Measurements from ENCODE around the gene SYT14. TPM values are rescaled to one million over a fixed set of nuclear protein-coding genes. Genes with fewer than 3 reads are reported as not detected.
"Not testable (repeated sequence)": the region's sequence is repeated elsewhere in the genome, so short reads cannot be mapped to it uniquely, and the experiment has no call there.

The SYT14 gene
- total and polyA plus RNA-seq, 7 donors, result under 0.01 to 0.71 (median 0.22) TPM; not detected in 1

DNA sequence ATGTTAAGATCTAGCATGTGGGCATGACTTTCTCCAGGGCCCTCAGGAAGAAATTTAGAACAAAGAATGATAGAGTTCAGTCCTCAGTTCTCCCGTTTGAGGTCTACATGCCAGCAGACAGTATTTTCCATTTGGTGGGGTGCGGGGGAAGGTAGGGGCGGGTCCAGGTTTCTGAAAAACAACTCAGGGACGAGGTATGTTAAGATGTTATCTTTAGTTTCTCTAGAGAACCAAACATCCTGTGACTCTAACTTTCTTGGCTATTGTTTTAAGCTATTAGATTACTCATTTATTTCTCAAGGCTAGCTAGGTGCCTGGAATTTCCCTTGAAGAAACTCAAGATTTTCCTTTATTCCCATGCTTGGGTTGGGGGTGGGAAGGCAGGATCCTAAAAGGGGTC is 42.3 kb upstream of the SYT14 start:
- Histone ChIP-seq H3K9me3 (no peaks in the 10 kb centered on the region), H3K27ac (no peak overlapping the region), H3K27me3 (no peaks in the 10 kb centered on the region), H3K4me1 (no peaks in the 10 kb centered on the region), H3K36me3 (no peaks in the 10 kb centered on the region), H3K4me3 (no peak overlapping the region)
- intact Hi-C loops (cut with DNase I), result no loop called here
- TF ChIP-seq, protein P1, sequence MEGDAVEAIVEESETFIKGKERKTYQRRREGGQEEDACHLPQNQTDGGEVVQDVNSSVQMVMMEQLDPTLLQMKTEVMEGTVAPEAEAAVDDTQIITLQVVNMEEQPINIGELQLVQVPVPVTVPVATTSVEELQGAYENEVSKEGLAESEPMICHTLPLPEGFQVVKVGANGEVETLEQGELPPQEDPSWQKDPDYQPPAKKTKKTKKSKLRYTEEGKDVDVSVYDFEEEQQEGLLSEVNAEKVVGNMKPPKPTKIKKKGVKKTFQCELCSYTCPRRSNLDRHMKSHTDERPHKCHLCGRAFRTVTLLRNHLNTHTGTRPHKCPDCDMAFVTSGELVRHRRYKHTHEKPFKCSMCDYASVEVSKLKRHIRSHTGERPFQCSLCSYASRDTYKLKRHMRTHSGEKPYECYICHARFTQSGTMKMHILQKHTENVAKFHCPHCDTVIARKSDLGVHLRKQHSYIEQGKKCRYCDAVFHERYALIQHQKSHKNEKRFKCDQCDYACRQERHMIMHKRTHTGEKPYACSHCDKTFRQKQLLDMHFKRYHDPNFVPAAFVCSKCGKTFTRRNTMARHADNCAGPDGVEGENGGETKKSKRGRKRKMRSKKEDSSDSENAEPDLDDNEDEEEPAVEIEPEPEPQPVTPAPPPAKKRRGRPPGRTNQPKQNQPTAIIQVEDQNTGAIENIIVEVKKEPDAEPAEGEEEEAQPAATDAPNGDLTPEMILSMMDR (IDR thresholded peaks at IDR 0.05), result no peak
- no peak for TF ChIP-seq EP300 (IDR thresholded peaks at IDR 0.05)
- TF ChIP-seq POLR2A (IDR thresholded peaks at IDR 0.05), result no peak
- no peak for TF ChIP-seq POLR2AphosphoS5 (IDR thresholded peaks at IDR 0.05)
- WGBS, 2 donors, result 49 to 54% methylated on average over 4 of the region's 4 CpGs
- no peak for DNase-seq

DNA sequence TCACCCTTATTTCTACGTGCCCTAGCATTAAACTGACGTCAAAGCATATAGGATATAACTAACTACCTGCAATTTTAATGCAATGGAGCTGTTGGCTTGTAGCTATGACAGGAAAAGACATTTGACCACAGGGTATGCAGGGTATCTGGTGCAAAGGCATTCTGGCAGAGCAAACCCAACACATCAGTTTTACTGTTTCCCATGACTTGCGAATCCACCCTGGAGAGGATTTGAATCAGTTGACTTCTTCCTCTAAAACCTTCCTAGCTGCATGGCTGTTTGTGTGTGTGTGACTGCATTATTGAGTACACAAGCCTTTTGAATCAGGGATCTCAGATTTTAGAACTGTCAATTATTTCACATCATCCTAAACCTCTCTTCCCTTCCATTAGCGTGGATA is 41.7 kb upstream of the SYT14 start:
- no peaks in the 10 kb centered on the region for H3K4me1 ChIP-seq
- H3K36me3 ChIP-seq, result no peaks in the 10 kb centered on the region
- WGBS, 2 donors, result 82 to 88% methylated on average over 4 of the region's 4 CpGs
- DNase-seq, result no peak
- H3K27ac ChIP-seq, result no peak overlapping the region
- H3K9me3 ChIP-seq, result no peaks in the 10 kb centered on the region
- TF ChIP-seq POLR2A (IDR thresholded peaks at IDR 0.05), result no peak
- no peak for TF ChIP-seq POLR2AphosphoS5 (IDR thresholded peaks at IDR 0.05)
- TF ChIP-seq, protein P1 (IDR thresholded peaks at IDR 0.05), result no peak
- TF ChIP-seq EP300 (IDR thresholded peaks at IDR 0.05), result no peak
- H3K4me3 ChIP-seq, result no peak overlapping the region
- no peaks in the 10 kb centered on the region for H3K27me3 ChIP-seq
- intact Hi-C loops (cut with DNase I), result no loop called here

DNA sequence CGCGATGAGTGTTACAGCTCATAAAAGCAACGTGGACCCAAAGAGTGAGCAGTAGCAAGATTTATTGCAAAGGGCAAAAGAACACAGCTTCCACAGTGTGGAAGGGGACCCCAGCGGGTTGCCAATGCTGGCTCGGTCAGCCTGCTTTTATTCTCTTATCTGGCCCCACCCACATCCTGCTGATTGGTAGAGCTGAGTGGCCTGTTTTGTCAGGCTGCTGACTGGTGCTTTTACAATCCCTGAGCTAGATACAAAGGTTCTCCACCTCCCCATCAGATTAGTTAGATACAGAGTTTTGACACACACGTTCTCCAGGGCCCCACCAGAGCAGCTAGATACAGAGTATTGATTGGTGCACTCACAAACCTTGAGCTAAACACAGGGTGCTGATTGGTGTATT is 39.7 kb upstream of the SYT14 start:
- H3K36me3 ChIP-seq; H3K27me3 ChIP-seq; intact Hi-C loops (cut with DNase I); H3K4me1 ChIP-seq; H3K4me3 ChIP-seq; H3K27ac ChIP-seq; DNase-seq; H3K9me3 ChIP-seq: not testable (repeated sequence)
- 75 to 81% methylated on average over 6 of the region's 6 CpGs for WGBS, 2 donors

DNA sequence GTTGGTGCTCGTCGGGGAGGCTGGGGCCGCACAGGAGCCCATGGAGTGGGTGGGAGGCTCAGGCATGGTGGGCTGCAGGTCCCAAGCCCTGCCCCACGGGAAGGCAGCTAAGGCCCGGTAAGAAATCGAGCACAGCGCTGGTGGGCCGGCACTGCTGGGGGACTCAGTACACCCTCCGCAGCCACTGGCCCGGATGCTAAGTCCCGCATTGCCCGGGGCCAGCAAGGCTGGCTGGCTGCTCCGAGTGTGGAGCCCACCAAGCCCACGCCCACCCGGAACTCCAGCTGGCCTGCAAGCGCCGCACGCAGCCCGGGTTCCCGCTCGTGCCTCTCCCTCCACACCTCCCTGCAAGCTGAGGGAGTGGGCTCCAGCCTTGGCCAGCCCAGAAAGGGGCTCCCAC is 39.2 kb upstream of the SYT14 start:
- intact Hi-C loops (cut with DNase I); H3K27ac ChIP-seq; DNase-seq; H3K9me3 ChIP-seq; H3K4me3 ChIP-seq; H3K36me3 ChIP-seq; H3K27me3 ChIP-seq; H3K4me1 ChIP-seq: not testable (repeated sequence)
- 95 to 96% methylated on average over 21 of the region's 21 CpGs for WGBS, 2 donors

DNA sequence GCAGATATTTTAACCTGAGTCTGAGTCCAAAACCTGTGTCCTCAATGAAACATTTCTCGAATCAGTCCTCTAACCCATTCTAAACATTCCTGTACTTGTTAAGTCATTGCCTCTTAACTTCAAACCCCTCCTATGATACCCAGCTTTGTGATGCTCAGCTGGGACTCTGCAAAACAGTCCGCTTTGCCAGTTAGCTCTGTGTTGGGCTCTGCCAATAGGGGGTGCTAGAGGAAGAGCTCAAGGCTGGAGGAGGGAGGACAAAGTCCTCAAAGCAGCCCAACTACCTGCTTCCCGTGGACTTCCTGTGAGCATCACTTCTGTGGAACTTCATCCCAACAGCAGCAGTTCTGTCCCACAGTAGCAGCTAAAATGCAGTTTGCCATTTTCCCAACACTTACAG is 38.1 kb upstream of the SYT14 start:
- H3K36me3 ChIP-seq, result no peaks in the 10 kb centered on the region
- H3K4me1 ChIP-seq, result no peaks in the 10 kb centered on the region
- no peaks in the 10 kb centered on the region for H3K27me3 ChIP-seq
- no peak for DNase-seq
- no peak overlapping the region for H3K4me3 ChIP-seq
- TF ChIP-seq, protein P1 (IDR thresholded peaks at IDR 0.05), result no peak
- H3K27ac ChIP-seq, result no peak overlapping the region
- 49 to 58% methylated on average over 3 of the region's 3 CpGs for WGBS, 2 donors
- intact Hi-C loops (cut with DNase I), result no loop called here
- no peaks in the 10 kb centered on the region for H3K9me3 ChIP-seq

DNA sequence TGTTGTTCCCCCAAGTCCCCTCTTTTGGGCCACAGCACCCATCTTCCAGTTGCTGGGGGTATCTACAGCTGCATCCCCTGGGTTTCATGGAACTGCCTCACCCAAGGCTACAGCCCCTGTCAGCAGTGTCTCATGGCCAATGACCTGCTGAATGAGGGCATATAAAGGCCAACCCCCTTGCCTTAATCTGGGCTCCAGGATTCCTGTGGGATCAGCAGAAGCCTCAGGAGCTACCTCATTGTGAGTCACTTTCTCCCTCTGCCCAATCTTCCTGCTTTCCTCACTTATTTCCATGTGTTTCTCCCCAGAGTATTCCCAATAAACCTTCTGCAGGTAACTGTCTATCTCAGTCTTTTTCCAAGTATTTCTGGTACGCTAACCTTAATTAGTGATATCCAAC is 37.3 kb upstream of the SYT14 start:
- H3K36me3 ChIP-seq, result no peaks in the 10 kb centered on the region
- no peaks in the 10 kb centered on the region for H3K4me1 ChIP-seq
- no peak overlapping the region for H3K27ac ChIP-seq
- H3K27me3 ChIP-seq, result no peaks in the 10 kb centered on the region
- no peaks in the 10 kb centered on the region for H3K9me3 ChIP-seq
- 97% methylated on average over 1 of the region's 1 CpG for WGBS, 2 donors
- no peak for DNase-seq
- intact Hi-C loops (cut with DNase I), result no loop called here
- TF ChIP-seq POLR2AphosphoS5 (IDR thresholded peaks at IDR 0.05), result no peak
- no peak overlapping the region for H3K4me3 ChIP-seq
